ENCODE data around the gene ZSCAN5A. TPM values are rescaled to one million over a fixed set of nuclear protein-coding genes. Genes with fewer than 3 reads are reported as not detected.

ZSCAN5A gene
- total and polyA plus RNA-seq, 2 of the 13 experiments (the other 11 are each of a cell fraction or from before 2014, with no cell fraction given) = 9.5 to 17.8 TPM

DNA sequence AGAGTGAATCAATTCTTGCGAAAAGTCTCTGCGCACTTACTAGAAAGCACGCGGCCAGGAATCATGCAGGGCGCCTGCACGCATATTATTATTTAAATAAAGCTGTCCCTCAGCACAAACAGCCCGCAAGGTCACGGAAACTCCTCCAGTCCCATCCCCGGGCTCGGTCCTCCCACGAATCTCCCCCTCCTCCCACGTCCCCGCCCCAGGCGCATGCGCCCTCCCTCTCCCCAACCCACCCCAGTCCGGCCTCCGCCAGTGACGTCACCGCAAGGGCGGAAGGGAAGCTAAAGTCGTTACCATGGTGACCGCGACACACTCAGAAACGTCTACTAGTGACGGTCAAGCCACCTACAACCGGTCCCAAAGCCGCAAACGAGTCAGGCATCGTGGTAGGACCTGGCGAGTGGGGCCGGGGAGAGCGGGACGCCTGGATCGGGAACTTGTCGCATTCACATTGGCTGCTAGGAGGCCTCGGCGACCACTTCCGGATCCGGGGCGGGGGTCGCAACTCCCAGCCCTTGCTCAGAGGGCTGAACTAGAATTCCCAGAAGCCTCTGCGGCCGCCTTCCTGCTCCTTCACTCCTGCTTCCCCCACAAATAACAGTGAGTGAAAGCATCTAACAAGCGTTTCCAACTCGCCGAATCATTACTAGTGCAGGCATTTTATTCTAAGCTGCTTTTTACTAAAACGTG lies at the start of gene ZSCAN5A (continued):
- TF ChIP-seq ZNF558 (CRISPR knock-in tag; IDR thresholded peaks at IDR 0.05; ENCODE audit: borderline replicate concordance) = no peak
- no peak for TF ChIP-seq ZNF660 (CRISPR knock-in tag; IDR thresholded peaks at IDR 0.05; ENCODE audit: borderline replicate concordance, low read depth)
- TF ChIP-seq NCOA5 (CRISPR knock-in tag; IDR thresholded peaks at IDR 0.05) = no peak
- TF ChIP-seq, protein P1, sequence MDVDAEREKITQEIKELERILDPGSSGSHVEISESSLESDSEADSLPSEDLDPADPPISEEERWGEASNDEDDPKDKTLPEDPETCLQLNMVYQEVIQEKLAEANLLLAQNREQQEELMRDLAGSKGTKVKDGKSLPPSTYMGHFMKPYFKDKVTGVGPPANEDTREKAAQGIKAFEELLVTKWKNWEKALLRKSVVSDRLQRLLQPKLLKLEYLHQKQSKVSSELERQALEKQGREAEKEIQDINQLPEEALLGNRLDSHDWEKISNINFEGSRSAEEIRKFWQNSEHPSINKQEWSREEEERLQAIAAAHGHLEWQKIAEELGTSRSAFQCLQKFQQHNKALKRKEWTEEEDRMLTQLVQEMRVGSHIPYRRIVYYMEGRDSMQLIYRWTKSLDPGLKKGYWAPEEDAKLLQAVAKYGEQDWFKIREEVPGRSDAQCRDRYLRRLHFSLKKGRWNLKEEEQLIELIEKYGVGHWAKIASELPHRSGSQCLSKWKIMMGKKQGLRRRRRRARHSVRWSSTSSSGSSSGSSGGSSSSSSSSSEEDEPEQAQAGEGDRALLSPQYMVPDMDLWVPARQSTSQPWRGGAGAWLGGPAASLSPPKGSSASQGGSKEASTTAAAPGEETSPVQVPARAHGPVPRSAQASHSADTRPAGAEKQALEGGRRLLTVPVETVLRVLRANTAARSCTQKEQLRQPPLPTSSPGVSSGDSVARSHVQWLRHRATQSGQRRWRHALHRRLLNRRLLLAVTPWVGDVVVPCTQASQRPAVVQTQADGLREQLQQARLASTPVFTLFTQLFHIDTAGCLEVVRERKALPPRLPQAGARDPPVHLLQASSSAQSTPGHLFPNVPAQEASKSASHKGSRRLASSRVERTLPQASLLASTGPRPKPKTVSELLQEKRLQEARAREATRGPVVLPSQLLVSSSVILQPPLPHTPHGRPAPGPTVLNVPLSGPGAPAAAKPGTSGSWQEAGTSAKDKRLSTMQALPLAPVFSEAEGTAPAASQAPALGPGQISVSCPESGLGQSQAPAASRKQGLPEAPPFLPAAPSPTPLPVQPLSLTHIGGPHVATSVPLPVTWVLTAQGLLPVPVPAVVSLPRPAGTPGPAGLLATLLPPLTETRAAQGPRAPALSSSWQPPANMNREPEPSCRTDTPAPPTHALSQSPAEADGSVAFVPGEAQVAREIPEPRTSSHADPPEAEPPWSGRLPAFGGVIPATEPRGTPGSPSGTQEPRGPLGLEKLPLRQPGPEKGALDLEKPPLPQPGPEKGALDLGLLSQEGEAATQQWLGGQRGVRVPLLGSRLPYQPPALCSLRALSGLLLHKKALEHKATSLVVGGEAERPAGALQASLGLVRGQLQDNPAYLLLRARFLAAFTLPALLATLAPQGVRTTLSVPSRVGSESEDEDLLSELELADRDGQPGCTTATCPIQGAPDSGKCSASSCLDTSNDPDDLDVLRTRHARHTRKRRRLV (CRISPR knock-in tag; IDR thresholded peaks at IDR 0.05) = peak; percentile 98
- TF ChIP-seq TAF1 (CRISPR knock-in tag; IDR thresholded peaks at IDR 0.05) = peak; percentile 49; the same call in 1 of the 2 replicates
- TF ChIP-seq PHF21A (CRISPR knock-in tag; IDR thresholded peaks at IDR 0.05) = no peak
- TF ChIP-seq ARHGAP35 (CRISPR knock-in tag; IDR thresholded peaks at IDR 0.05; ENCODE audit: borderline replicate concordance) = no peak
- no peak for TF ChIP-seq NAIF1 (CRISPR knock-in tag; IDR thresholded peaks at IDR 0.05; ENCODE audit: borderline replicate concordance)
- TF ChIP-seq ATRX (CRISPR knock-in tag; IDR thresholded peaks at IDR 0.05; ENCODE audit: borderline replicate concordance) = no peak
- TF ChIP-seq ONECUT2 (CRISPR knock-in tag; IDR thresholded peaks at IDR 0.05) = no peak
- TF ChIP-seq ZNF253 (CRISPR knock-in tag; IDR thresholded peaks at IDR 0.05; ENCODE audit: borderline replicate concordance) = peak; percentile 62; the same call in 1 of the 2 replicates
- TF ChIP-seq ATF7 (IDR thresholded peaks at IDR 0.05) = peak; percentile 98
- TF ChIP-seq ATF7 (CRISPR knock-in tag; IDR thresholded peaks at IDR 0.05) = peak; percentile 79
- 0 out of 2 replicates have a peak, but pooled peaks have one; percentile 6 for TF ChIP-seq ZNF616 (CRISPR knock-in tag; IDR thresholded peaks at IDR 0.05; ENCODE audit: low read depth)
- peak; percentile 44; the same call in 1 of the 2 replicates for TF ChIP-seq CBFB (CRISPR knock-in tag; IDR thresholded peaks at IDR 0.05)
- no peak for TF ChIP-seq AKAP8 (CRISPR knock-in tag; IDR thresholded peaks at IDR 0.05)
- TF ChIP-seq, protein P2, sequence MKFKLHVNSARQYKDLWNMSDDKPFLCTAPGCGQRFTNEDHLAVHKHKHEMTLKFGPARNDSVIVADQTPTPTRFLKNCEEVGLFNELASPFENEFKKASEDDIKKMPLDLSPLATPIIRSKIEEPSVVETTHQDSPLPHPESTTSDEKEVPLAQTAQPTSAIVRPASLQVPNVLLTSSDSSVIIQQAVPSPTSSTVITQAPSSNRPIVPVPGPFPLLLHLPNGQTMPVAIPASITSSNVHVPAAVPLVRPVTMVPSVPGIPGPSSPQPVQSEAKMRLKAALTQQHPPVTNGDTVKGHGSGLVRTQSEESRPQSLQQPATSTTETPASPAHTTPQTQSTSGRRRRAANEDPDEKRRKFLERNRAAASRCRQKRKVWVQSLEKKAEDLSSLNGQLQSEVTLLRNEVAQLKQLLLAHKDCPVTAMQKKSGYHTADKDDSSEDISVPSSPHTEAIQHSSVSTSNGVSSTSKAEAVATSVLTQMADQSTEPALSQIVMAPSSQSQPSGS (CRISPR knock-in tag; IDR thresholded peaks at IDR 0.05) = peak; percentile 87
- peak; percentile 72 for TF ChIP-seq POLR2G (IDR thresholded peaks at IDR 0.05; ENCODE audit: low read depth, low read length)
- TF ChIP-seq ZNF724P (CRISPR knock-in tag; IDR thresholded peaks at IDR 0.05; ENCODE audit: borderline replicate concordance) = no peak
- TF ChIP-seq POLR2A (IDR thresholded peaks at IDR 0.05; ENCODE audit: insufficient read depth in 1 of 2, low read depth in 2 of 2, low read length in 2 of 2) = peak; percentile 50 to 65
- 0 out of 2 replicates have a peak, but pooled peaks have one; percentile 2 for TF ChIP-seq NFATC3 (CRISPR knock-in tag; IDR thresholded peaks at IDR 0.05)
- no peak for TF ChIP-seq REXO4 (CRISPR knock-in tag; IDR thresholded peaks at IDR 0.05; ENCODE audit: borderline replicate concordance)
- no peak for TF ChIP-seq SAFB2 (CRISPR knock-in tag; IDR thresholded peaks at IDR 0.05; ENCODE audit: borderline replicate concordance, low read depth)
- no peak for TF ChIP-seq ZNF629 (CRISPR knock-in tag; conservative IDR thresholded peaks at IDR 0.05)

Measured in HepG2 (cell line).